ENCODE data around the gene THAP4.

GRCh38 chr2:241560883-241561474 is 76.0 kb downstream of the THAP4 start:
- TF ChIP-seq CTCF (IDR thresholded peaks at IDR 0.05; ENCODE audit: insufficient read depth, low read depth, low read length) (no peak), EZH2 (IDR thresholded peaks at IDR 0.05; ENCODE audit: insufficient read depth, low read length) (no peak)
